Transverse colon (tissue), 4 donors: ENCODE results near the gene ZNF235. TPM values are rescaled to one million over a fixed set of nuclear protein-coding genes. Genes with fewer than 3 reads are reported as not detected.
"Not testable (repeated sequence)": the region's sequence is repeated elsewhere in the genome, so short reads cannot be mapped to it uniquely, and the experiment has no call there.

Experiments
- DNase-seq: peaks from one replicate; pipeline ENCODE4 v3.0.0-alpha.2; 2019
- H3K27ac ChIP-seq, 4 donors: fragments of 200-600 bp; sonication (generic); 2 replicates each; pipeline ENCODE4 v1.5.1; 2016 to 2018; ENCODE audit warnings: inconsistent platforms in 4 of 4
- H3K27me3 ChIP-seq: fragments of 200-600 bp; sonication (generic); 2 replicates; pipeline ENCODE4 v1.5.1; 2017; ENCODE audit warnings: inconsistent platforms
- H3K36me3 ChIP-seq, 4 donors: fragments of 200-600 bp; sonication (generic); 2 replicates each; pipeline ENCODE4 v1.5.1; 2017 to 2019; ENCODE audit warnings: inconsistent platforms in 4 of 4
- H3K4me1 ChIP-seq, 4 donors: fragments of 200-600 bp; sonication (generic); 2 replicates each; pipeline ENCODE4 v1.5.1; 2017 to 2020; ENCODE audit warnings: inconsistent platforms in 4 of 4
- H3K4me3 ChIP-seq, 4 donors: fragments of 200-600 bp; sonication (generic); 1 replicate in 1 of 4; 2 replicates in 3 of 4; pipeline versions ENCODE4 v1.5.1 to v1.6.1; 2017 to 2019; ENCODE audit warnings: inconsistent platforms in 4 of 4
- H3K9me3 ChIP-seq, 2 donors: fragments of 200-600 bp; sonication (generic); 2 replicates each; pipeline ENCODE4 v1.5.1; 2017 to 2019; ENCODE audit warnings: inconsistent platforms in 2 of 2
- EP300 ChIP-seq: sonication (generic); formaldehyde crosslinking; IDR thresholded peaks from one replicate; pipeline ENCODE4 v1.6.1; 2017; ENCODE audit warnings: antibody characterized with exemption, low read depth
- POLR2A ChIP-seq: fragments of 450-650 bp; IDR thresholded peaks from one replicate; pipeline ENCODE4 v1.6.1; 2016; ENCODE audit warnings: antibody characterized with exemption, mild to moderate bottlenecking, moderate library complexity
- POLR2AphosphoS5 ChIP-seq, 3 donors: sonication (generic); formaldehyde crosslinking; IDR thresholded peaks; one replicate each; pipeline ENCODE4 v1.6.1; 2016; ENCODE audit warnings: antibody characterized with exemption in 3 of 3
- WGBS, 2 donors: methylation state at CpG; one replicate each; pipeline ENCODE4 v1.1.5; 2018; ENCODE audit warnings: low coverage in 1 of 2; 5-methylcytosine and 5-hydroxymethylcytosine counted together
- in situ Hi-C, 4 donors: fragments of 200-750 bp; cut with MboI; loops; one replicate each; pipeline versions ENCODE4 v1.15.0 to v1.15.1; 2017; ENCODE audit warnings: low sequenced_read_pairs in 3 of 4, low pct_ligation_motif_present in 1 of 4, low pct_unique_long_range_greater_than_20kb in 1 of 4
- intact Hi-C: fragments of 100-400 bp; cut with DNase I; formaldehyde crosslinking; loops from one replicate; pipeline ENCODE4 v1.15.1; 2023; ENCODE audit warnings: low total_unique reads
- small RNA-seq, 4 donors: library from RNA; depleted of rRNA; stranded (forward); fragments of <200 nt; gene quantifications; one replicate each; pipeline ENCODE3, GENCODE V24; 2016
- total RNA-seq, 4 donors: library from RNA; depleted of rRNA; stranded (reverse); fragments of >200 nt; gene quantifications; one replicate each; pipeline ENCODE4 v1.1.0, GENCODE V29; 2016
- TF ChIP-seq, protein P1 (sequence below), 5 experiments: fragments of 200-600 bp in 3 of 5; fragments of 450-650 bp in 2 of 5; sonication (generic) in 3 of 5; IDR thresholded peaks; 1 replicate in 2 of 5; 2 replicates in 3 of 5; pipeline ENCODE4 v1.5.1; 2016 to 2017; ENCODE audit warnings: antibody characterized with exemption in 5 of 5, inconsistent platforms in 3 of 5, mild to moderate bottlenecking in 2 of 5, moderate library complexity in 1 of 5

The ZNF235 gene
- total RNA-seq, 4 donors from 2014 or later: 7.1 to 10.6 (median 8.4) TPM

DNA sequence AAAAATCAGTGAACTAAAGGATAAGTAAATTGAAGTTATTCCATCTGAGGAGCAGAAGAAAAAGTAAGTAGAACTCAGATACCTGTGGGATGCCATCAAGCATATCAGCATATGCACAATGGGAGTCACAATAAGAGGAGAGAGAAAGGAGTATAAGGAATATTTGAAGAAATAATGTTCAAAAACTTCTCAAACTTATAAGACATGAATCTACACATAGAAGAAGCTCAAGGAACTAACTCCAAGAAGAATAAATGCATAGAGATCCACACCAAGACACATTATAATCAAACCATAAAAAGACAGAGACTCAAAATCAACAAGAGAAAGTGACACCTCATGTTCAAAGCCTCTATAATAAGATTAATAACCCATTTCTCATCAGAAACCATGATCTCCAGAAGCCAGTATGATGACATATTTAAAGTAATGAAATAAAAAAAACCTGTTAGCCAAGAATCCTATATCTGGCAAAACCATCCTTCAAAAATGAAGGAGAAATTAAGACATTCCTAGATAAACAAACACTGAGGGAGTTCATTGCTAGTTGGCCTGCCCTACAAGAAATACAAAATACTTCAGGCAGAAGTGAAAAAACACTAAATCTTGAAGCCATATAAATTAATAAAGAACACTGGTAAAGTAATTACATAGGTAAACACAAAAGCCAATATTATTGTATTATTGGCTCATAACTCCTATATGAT, 49.0 kb downstream of the ZNF235 start:
- H3K9me3 ChIP-seq: peaks cover 63 to 69% of the 10 kb centered on the region in 2 donors
- in situ Hi-C loops: no loop called here
- intact Hi-C loops: no loop called here
- DNase-seq: no peak
- H3K36me3 ChIP-seq: no peaks in the 10 kb centered on the region
- no peak overlapping the region for H3K27ac ChIP-seq
- H3K27me3 ChIP-seq: no peaks in the 10 kb centered on the region
- no peak overlapping the region for H3K4me3 ChIP-seq
- peaks cover 0 to 7% (median 0%) of the 10 kb centered on the region in 4 donors for H3K4me1 ChIP-seq
- TF ChIP-seq POLR2A (no peak), EP300 (no peak), POLR2AphosphoS5 (IDR thresholded peaks at IDR 0.05) (no peak)
- TF ChIP-seq, protein P1, sequence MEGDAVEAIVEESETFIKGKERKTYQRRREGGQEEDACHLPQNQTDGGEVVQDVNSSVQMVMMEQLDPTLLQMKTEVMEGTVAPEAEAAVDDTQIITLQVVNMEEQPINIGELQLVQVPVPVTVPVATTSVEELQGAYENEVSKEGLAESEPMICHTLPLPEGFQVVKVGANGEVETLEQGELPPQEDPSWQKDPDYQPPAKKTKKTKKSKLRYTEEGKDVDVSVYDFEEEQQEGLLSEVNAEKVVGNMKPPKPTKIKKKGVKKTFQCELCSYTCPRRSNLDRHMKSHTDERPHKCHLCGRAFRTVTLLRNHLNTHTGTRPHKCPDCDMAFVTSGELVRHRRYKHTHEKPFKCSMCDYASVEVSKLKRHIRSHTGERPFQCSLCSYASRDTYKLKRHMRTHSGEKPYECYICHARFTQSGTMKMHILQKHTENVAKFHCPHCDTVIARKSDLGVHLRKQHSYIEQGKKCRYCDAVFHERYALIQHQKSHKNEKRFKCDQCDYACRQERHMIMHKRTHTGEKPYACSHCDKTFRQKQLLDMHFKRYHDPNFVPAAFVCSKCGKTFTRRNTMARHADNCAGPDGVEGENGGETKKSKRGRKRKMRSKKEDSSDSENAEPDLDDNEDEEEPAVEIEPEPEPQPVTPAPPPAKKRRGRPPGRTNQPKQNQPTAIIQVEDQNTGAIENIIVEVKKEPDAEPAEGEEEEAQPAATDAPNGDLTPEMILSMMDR (IDR thresholded peaks at IDR 0.05): no peak

DNA sequence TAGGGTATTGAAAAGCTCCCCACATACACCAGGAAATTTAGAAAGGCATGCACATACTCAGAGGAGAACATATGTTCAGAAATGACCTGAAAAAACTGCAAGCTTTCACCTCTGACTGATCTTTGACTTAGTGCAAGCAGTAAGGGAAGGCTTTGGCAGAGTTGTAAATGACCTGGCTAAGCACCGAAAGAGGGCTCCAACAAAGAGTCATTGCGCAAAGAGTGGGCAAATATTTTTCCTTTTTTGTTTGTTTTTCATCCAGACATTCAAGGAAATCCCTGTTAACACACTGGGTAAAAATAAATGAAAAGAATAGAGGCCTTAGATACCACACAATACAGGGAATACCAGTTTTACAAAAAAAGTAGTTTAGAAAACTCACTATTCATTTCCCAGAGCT, 50.3 kb downstream of the ZNF235 start:
- peaks cover 75 to 83% of the 10 kb centered on the region in 2 donors for H3K9me3 ChIP-seq
- WGBS, 2 donors: 97 to 100% methylated on average over 2 of the region's 2 CpGs
- intact Hi-C loops: no loop called here
- peaks cover 0 to 3% (median 0%) of the 10 kb centered on the region in 4 donors for H3K4me1 ChIP-seq
- TF ChIP-seq POLR2A (no peak), EP300 (no peak), POLR2AphosphoS5 (IDR thresholded peaks at IDR 0.05) (no peak)
- TF ChIP-seq, protein P1 (IDR thresholded peaks at IDR 0.05): no peak
- H3K27ac ChIP-seq: no peak overlapping the region
- H3K36me3 ChIP-seq: peaks cover 0 to 4% (median 0%) of the 10 kb centered on the region in 4 donors
- in situ Hi-C loops: no loop called here
- H3K27me3 ChIP-seq: no peaks in the 10 kb centered on the region
- no peak for DNase-seq
- H3K4me3 ChIP-seq: no peak overlapping the region

DNA sequence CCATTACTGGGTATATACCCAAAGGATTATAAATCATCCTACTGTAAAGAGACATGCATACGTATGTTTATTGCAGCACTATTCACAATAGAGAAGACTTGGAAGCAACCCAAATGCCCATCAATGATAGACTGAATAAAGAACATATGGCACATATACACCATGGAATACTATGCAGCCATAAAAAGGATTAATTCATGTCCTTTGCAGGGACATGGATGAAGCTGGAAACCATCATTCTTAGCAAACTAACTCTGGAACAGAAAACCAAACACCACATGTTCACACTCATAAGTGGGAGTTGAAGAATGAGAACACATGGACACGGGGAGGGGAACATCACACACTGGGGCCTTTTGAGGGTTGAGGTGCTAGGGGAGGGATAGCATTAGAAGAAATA, 51.4 kb downstream of the ZNF235 start:
- DNase-seq, H3K4me3 ChIP-seq, H3K27ac ChIP-seq, intact Hi-C loops, H3K27me3 ChIP-seq, H3K4me1 ChIP-seq, in situ Hi-C loops: not testable (repeated sequence)
- WGBS, 2 donors: 91 to 92% methylated on average over 2 of the region's 2 CpGs
- Histone ChIP-seq H3K36me3 (peaks cover 0 to 14% (median 0%) of the 10 kb centered on the region in 4 donors), H3K9me3 (peaks cover 84 to 94% of the 10 kb centered on the region in 2 donors)

DNA sequence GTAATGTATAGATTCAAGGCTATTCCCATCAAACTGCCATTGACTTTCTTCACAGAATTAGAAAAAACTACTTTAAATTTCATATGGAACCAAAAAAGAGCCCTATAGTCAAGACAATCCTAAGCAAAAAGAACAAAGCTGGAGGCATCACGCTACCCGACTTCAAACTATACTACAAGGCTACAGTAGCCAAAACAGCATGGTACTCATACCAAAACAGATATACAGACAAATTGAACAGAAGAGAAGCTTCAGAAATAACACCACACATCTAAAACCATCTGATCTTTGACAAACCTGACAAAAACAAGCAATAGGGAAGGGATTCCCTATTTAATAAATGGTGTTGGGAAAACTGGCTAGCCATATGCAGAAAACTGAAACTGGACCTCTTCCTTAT, 52.5 kb downstream of the ZNF235 start:
- DNase-seq, intact Hi-C loops, H3K4me1 ChIP-seq, in situ Hi-C loops, H3K27me3 ChIP-seq, H3K27ac ChIP-seq, H3K4me3 ChIP-seq: not testable (repeated sequence)
- Histone ChIP-seq H3K36me3 (peaks cover 0 to 18% (median 4%) of the 10 kb centered on the region in 4 donors), H3K9me3 (peaks cover 91 to 99% of the 10 kb centered on the region in 2 donors)
- 95 to 100% methylated on average over 2 of the region's 2 CpGs for WGBS, 2 donors

DNA sequence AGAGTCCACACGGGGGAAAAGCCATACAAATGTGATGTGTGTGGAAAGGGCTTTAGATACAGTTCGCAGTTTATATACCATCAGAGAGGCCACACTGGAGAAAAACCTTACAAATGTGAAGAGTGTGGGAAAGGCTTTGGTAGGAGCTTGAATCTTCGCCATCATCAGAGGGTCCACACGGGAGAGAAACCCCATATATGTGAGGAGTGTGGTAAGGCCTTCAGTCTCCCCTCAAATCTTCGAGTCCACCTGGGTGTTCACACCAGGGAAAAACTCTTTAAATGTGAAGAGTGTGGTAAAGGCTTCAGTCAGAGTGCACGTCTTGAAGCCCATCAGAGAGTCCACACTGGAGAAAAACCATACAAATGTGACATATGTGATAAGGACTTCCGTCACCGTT, 68.4 kb downstream of the ZNF235 start:
- Histone ChIP-seq H3K36me3 (peaks cover 6 to 62% (median 36%) of the 10 kb centered on the region in 4 donors), H3K4me3 (no peak overlapping the region), H3K27ac (no peak overlapping the region), H3K27me3 (no peaks in the 10 kb centered on the region), H3K9me3 (peaks cover 44 to 64% of the 10 kb centered on the region in 2 donors), H3K4me1 (no peaks in the 10 kb centered on the region)
- intact Hi-C loops: no loop called here
- TF ChIP-seq, protein P1 (IDR thresholded peaks at IDR 0.05): no peak
- TF ChIP-seq POLR2AphosphoS5 (IDR thresholded peaks at IDR 0.05) (no peak), EP300 (no peak), POLR2A (no peak)
- in situ Hi-C loops: no loop called here
- DNase-seq: no peak
- 94 to 96% methylated on average over 4 to 8 of the region's 8 CpGs for WGBS, 2 donors

Small RNA genes within 50 kb of the gene (small RNA-seq; reads per million reads assigned to genes)
- gene NDUFA3P1: 0 reads per million in 4 donors

Other genes with a start within 250 kb of the ZNF235 start
- gene ZNF284, start 232.9 kb downstream of the ZNF235 start, total RNA-seq: 1 to 10 TPM in 2 of 4 donors, not detected in 2; 2.5 to 3.2 TPM
- gene ZNF224, start 210.7 kb downstream of the ZNF235 start, total RNA-seq: 10 to 100 TPM; 37.1 to 49.7 (median 44.2) TPM
- gene ZNF225, start 191.6 kb downstream of the ZNF235 start, total RNA-seq: 10 to 100 TPM in 1 of 4 donors, 1 to 10 TPM in 2, not detected in 1; 3.0 to 26.9 (median 5.1) TPM
- gene ZNF234, start 163.5 kb downstream of the ZNF235 start, total RNA-seq: 10 to 100 TPM in 2 of 4 donors, 1 to 10 TPM in 1, not detected in 1; 4.6 to 12.4 (median 10.1) TPM
- 10 to 100 TPM in 3 of 4 donors, 1 to 10 TPM in 1; 4.1 to 27.1 (median 23.9) TPM for gene ZNF226, start 139.9 kb downstream of the ZNF235 start, total RNA-seq
- gene ZNF227, start 92.5 kb downstream of the ZNF235 start, total RNA-seq: 10 to 100 TPM in 2 of 4 donors, 1 to 10 TPM in 2; 2.4 to 12.4 (median 10.5) TPM
- 1 to 10 TPM in 2 of 4 donors, not detected in 2; 1.3 to 2.2 TPM for gene ZNF233, start 45.1 kb downstream of the ZNF235 start, total RNA-seq
- 1 to 10 TPM in 3 of 4 donors, under 1 TPM in 1; 0.37 to 5.9 (median 3.2) TPM for gene ZNF112, start 51.7 kb upstream of the ZNF235 start, total RNA-seq
- gene ZNF285, start 96.6 kb upstream of the ZNF235 start, total RNA-seq: 1 to 10 TPM in 1 of 4 donors, under 1 TPM in 2, not detected in 1; 0.68 to 9.6 (median 0.95) TPM
- gene ZNF229, start 143.4 kb upstream of the ZNF235 start, total RNA-seq: 1 to 10 TPM in 2 of 4 donors, under 1 TPM in 2; 0.64 to 7.1 (median 1.1) TPM
- gene ZNF180, start 195.5 kb upstream of the ZNF235 start, total RNA-seq: 10 to 100 TPM in 1 of 4 donors, 1 to 10 TPM in 3; 6.4 to 59.7 (median 8.4) TPM
- gene CEACAM20, start 224.7 kb upstream of the ZNF235 start, total RNA-seq: under 1 TPM in 2 of 4 donors, not detected in 2; 0.48 to 0.68 TPM